Measurements from ENCODE around the gene TMEM132D.

TMEM132D gene

DNA sequence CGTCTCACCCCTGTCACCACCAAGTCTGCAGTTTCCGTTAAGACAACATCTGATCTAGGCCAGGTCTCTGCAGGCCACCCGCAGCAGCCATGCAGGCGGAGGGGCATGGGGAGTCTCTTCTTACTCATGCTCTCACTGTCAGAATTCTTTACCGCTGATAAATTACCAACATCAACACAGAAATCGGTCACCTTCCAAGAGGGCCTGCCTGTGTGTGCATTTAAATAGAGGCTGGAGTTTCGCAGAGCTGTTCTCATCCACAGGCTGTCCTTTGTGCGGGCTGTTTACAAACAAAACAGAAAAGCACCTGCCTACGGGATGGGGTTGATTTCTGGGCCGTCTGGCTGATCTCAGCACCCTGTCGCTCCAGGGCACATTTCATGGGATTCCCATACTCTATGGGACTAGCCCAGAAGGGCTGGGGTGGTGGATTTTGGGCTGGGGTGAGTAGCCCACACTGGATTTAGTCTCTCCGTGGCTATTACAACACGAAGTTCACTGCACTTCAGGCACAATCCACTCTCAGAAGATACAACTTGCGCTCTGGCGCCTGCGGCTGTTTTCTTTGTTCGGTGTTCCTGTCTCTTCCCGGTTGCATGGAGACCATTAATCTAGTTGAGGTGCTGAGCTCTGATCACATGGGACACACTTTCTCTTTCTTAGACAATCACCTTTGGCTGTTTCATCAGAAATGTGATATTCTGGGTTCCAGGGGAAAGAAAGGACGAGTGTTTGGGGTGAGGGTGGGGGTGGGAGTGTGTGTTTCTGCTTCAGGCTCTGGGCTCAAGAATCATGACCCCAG is 719.5 kb downstream of the TMEM132D start:
- DNase-seq: no peak
- Histone ChIP-seq H2BK5ac (ENCODE audit: low read depth, low read length, poor library complexity, severe bottlenecking) (no peak overlapping the region), H3K23ac (ENCODE audit: low read length in 2 of 2) (no peak overlapping the region), H3K27ac (ENCODE audit: low read length, poor library complexity, severe bottlenecking) (no peak overlapping the region), H3K4ac (ENCODE audit: low read depth in 1 of 2, low read length in 2 of 2) (no peak overlapping the region), H3K4me2 (ENCODE audit: low read length, poor library complexity, severe bottlenecking) (no peak overlapping the region), H2AK5ac (ENCODE audit: low read length, severe bottlenecking) (no peak overlapping the region), H3K14ac (ENCODE audit: low read length in 2 of 2) (no peak overlapping the region), H2AFZ (ENCODE audit: low read depth, low read length) (no peak overlapping the region), H3K18ac (ENCODE audit: low read depth in 1 of 2, low read length in 2 of 2) (no peak overlapping the region), H2BK12ac (ENCODE audit: low read length in 2 of 2) (no peak overlapping the region), H4K8ac (ENCODE audit: low read length) (no peak overlapping the region), H3K27me3 (ENCODE audit: control insufficient read depth in 1 of 2, insufficient read depth in 1 of 2, low read length in 2 of 2) (no peaks in the 10 kb centered on the region), H4K91ac (ENCODE audit: low read length) (no peak overlapping the region), H2BK120ac (ENCODE audit: low read depth, low read length) (no peak overlapping the region), H3K79me1 (replicated peaks; ENCODE audit: low read length, poor library complexity, severe bottlenecking) (no peaks in the 10 kb centered on the region), H3K9ac (ENCODE audit: low read length) (no peak overlapping the region), H2BK15ac (ENCODE audit: low read depth, poor library complexity, severe bottlenecking) (no peak overlapping the region), H3K4me1 (ENCODE audit: control insufficient read depth, insufficient read depth, low read depth, low read length) (no peaks in the 10 kb centered on the region), H3K4me3 (ENCODE audit: insufficient read depth in 1 of 2, low read depth in 1 of 2, low read length in 2 of 2) (no peak overlapping the region), H3K36me3 (ENCODE audit: control insufficient read depth in 1 of 2, insufficient read depth in 2 of 2, low read depth in 1 of 2, low read length in 2 of 2) (no peaks in the 10 kb centered on the region), H3K9me3 (ENCODE audit: control insufficient read depth, low read length) (peaks cover 18% of the 10 kb centered on the region)
- 70% methylated on average over 18 of the region's 19 CpGs for WGBS

DNA sequence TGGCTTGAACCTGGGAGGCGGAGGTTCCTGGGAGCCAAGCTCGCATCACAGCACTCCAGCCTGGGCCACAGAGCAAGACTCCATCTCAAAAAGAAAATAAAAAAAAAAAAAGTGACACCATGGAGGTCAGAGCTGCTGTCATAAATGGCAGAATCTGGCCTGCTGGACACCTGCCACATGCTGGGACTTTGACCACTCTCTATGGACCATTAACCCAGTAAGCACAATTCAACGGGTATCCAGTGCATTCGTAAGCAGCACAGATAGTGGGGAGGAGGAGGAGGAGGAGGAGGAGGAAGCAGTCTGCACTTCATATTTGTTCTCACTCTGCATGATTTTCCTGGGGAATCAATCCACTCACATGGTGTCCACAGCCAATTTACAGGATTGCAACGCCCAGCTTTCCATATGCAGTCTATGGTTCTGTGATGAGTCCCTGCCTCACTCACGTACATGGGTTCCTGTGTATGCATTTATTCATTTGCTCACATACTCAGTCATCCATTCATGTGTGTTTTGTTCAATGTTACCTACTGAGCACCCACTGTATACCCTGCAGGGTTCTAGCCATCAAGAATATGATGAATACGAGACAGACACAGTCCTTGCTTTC is 723.8 kb downstream of the TMEM132D start:
- Histone ChIP-seq H3K4me1 (ENCODE audit: control insufficient read depth, insufficient read depth, low read depth, low read length) (no peaks in the 10 kb centered on the region), H3K4me3 (ENCODE audit: insufficient read depth in 1 of 2, low read depth in 1 of 2, low read length in 2 of 2) (no peak overlapping the region), H3K27ac (ENCODE audit: low read length, poor library complexity, severe bottlenecking) (no peak overlapping the region), H2AK5ac (ENCODE audit: low read length, severe bottlenecking) (no peak overlapping the region), H2BK15ac (ENCODE audit: low read depth, poor library complexity, severe bottlenecking) (no peak overlapping the region), H2BK120ac (ENCODE audit: low read depth, low read length) (no peak overlapping the region), H3K4me2 (ENCODE audit: low read length, poor library complexity, severe bottlenecking) (no peak overlapping the region), H3K23ac (ENCODE audit: low read length in 2 of 2) (no peak overlapping the region), H3K9ac (ENCODE audit: low read length) (no peak overlapping the region), H3K36me3 (ENCODE audit: control insufficient read depth in 1 of 2, insufficient read depth in 2 of 2, low read depth in 1 of 2, low read length in 2 of 2) (no peaks in the 10 kb centered on the region), H4K8ac (ENCODE audit: low read length) (no peak overlapping the region), H3K4ac (ENCODE audit: low read depth in 1 of 2, low read length in 2 of 2) (no peak overlapping the region), H3K9me3 (ENCODE audit: control insufficient read depth, low read length) (peaks cover 35% of the 10 kb centered on the region), H4K91ac (ENCODE audit: low read length) (no peak overlapping the region), H3K79me1 (replicated peaks; ENCODE audit: low read length, poor library complexity, severe bottlenecking) (no peaks in the 10 kb centered on the region), H2BK12ac (ENCODE audit: low read length in 2 of 2) (no peak overlapping the region), H2BK5ac (ENCODE audit: low read depth, low read length, poor library complexity, severe bottlenecking) (no peak overlapping the region), H3K14ac (ENCODE audit: low read length in 2 of 2) (no peak overlapping the region), H3K18ac (ENCODE audit: low read depth in 1 of 2, low read length in 2 of 2) (no peak overlapping the region), H2AFZ (ENCODE audit: low read depth, low read length) (no peak overlapping the region), H3K27me3 (ENCODE audit: control insufficient read depth in 1 of 2, insufficient read depth in 1 of 2, low read length in 2 of 2) (no peaks in the 10 kb centered on the region)
- no peak for DNase-seq
- WGBS: 70% methylated on average over 5 of the region's 7 CpGs

DNA sequence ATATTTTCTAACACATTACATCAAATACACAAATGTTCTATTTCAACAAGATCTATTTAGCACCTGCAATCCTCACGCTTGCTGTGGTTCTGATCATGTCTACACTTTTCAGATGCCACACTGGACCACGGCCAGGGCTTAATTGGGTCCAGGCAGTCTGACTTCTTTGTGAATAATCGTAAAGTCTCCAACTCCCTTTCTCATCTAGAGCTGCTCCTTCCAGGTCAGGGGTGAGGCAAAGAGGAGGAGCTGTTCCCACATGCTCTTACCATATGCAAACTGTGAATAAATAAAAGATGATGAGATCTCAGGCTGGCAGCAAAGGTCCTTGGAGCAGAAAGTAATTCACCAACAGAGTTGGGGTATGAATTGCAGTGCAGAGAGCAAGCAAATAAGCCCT is 733.9 kb downstream of the TMEM132D start:
- Histone ChIP-seq H3K9ac (ENCODE audit: low read length) (no peak overlapping the region), H2BK5ac (ENCODE audit: low read depth, low read length, poor library complexity, severe bottlenecking) (no peak overlapping the region), H2BK12ac (ENCODE audit: low read length in 2 of 2) (no peak overlapping the region), H3K79me1 (replicated peaks; ENCODE audit: low read length, poor library complexity, severe bottlenecking) (no peaks in the 10 kb centered on the region), H3K4me1 (ENCODE audit: control insufficient read depth, insufficient read depth, low read depth, low read length) (no peaks in the 10 kb centered on the region), H4K91ac (ENCODE audit: low read length) (no peak overlapping the region), H3K27me3 (ENCODE audit: control insufficient read depth in 1 of 2, insufficient read depth in 1 of 2, low read length in 2 of 2) (no peaks in the 10 kb centered on the region), H2AFZ (ENCODE audit: low read depth, low read length) (no peak overlapping the region), H3K4me2 (ENCODE audit: low read length, poor library complexity, severe bottlenecking) (no peak overlapping the region), H3K9me3 (ENCODE audit: control insufficient read depth, low read length) (peaks cover 23% of the 10 kb centered on the region), H3K36me3 (ENCODE audit: control insufficient read depth in 1 of 2, insufficient read depth in 2 of 2, low read depth in 1 of 2, low read length in 2 of 2) (no peaks in the 10 kb centered on the region), H3K4ac (ENCODE audit: low read depth in 1 of 2, low read length in 2 of 2) (no peak overlapping the region), H3K27ac (ENCODE audit: low read length, poor library complexity, severe bottlenecking) (no peak overlapping the region), H2BK120ac (ENCODE audit: low read depth, low read length) (no peak overlapping the region), H3K4me3 (ENCODE audit: insufficient read depth in 1 of 2, low read depth in 1 of 2, low read length in 2 of 2) (no peak overlapping the region), H2AK5ac (ENCODE audit: low read length, severe bottlenecking) (no peak overlapping the region), H3K23ac (ENCODE audit: low read length in 2 of 2) (no peak overlapping the region), H2BK15ac (ENCODE audit: low read depth, poor library complexity, severe bottlenecking) (no peak overlapping the region), H3K14ac (ENCODE audit: low read length in 2 of 2) (no peak overlapping the region), H4K8ac (ENCODE audit: low read length) (no peak overlapping the region), H3K18ac (ENCODE audit: low read depth in 1 of 2, low read length in 2 of 2) (no peak overlapping the region)
- no peak for DNase-seq
- WGBS: 60% methylated on average over 2 of the region's 3 CpGs

DNA sequence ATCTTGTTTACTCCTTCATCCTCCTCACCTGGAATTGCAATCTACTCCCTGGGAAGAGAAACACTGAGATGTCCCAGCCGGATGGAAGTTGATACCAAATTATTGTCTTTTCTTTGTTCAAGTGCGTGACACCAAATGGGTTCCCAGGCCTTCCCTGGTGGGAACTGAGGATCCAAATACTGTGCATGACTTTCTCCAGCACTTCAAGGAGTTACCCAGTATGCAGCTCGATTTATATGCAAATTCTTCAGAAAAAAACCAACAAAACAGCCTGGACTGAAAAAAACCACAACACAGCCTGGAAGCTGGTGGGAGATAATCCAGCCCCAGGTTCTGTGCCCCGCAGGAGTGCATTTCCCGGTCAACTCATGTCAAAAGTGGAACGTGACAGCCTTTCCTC is 740.0 kb downstream of the TMEM132D start:
- H2AK5ac ChIP-seq (ENCODE audit: low read length, severe bottlenecking): no peak overlapping the region
- H3K18ac ChIP-seq (ENCODE audit: low read depth in 1 of 2, low read length in 2 of 2): no peak overlapping the region
- H2BK120ac ChIP-seq (ENCODE audit: low read depth, low read length): no peak overlapping the region
- peaks cover 25% of the 10 kb centered on the region for H3K9me3 ChIP-seq (ENCODE audit: control insufficient read depth, low read length)
- H4K91ac ChIP-seq (ENCODE audit: low read length): no peak overlapping the region
- H3K27me3 ChIP-seq (ENCODE audit: control insufficient read depth in 1 of 2, insufficient read depth in 1 of 2, low read length in 2 of 2): no peaks in the 10 kb centered on the region
- H3K27ac ChIP-seq (ENCODE audit: low read length, poor library complexity, severe bottlenecking): no peak overlapping the region
- H3K36me3 ChIP-seq (ENCODE audit: control insufficient read depth in 1 of 2, insufficient read depth in 2 of 2, low read depth in 1 of 2, low read length in 2 of 2): no peaks in the 10 kb centered on the region
- H4K8ac ChIP-seq (ENCODE audit: low read length): no peak overlapping the region
- H3K4me2 ChIP-seq (ENCODE audit: low read length, poor library complexity, severe bottlenecking): no peak overlapping the region
- H3K14ac ChIP-seq (ENCODE audit: low read length in 2 of 2): no peak overlapping the region
- no peak overlapping the region for H3K4ac ChIP-seq (ENCODE audit: low read depth in 1 of 2, low read length in 2 of 2)
- H3K4me1 ChIP-seq (ENCODE audit: control insufficient read depth, insufficient read depth, low read depth, low read length): no peaks in the 10 kb centered on the region
- H3K79me1 ChIP-seq (replicated peaks; ENCODE audit: low read length, poor library complexity, severe bottlenecking): no peaks in the 10 kb centered on the region
- no peak for DNase-seq
- no peak overlapping the region for H3K4me3 ChIP-seq (ENCODE audit: insufficient read depth in 1 of 2, low read depth in 1 of 2, low read length in 2 of 2)
- H3K9ac ChIP-seq (ENCODE audit: low read length): no peak overlapping the region
- no peak overlapping the region for H3K23ac ChIP-seq (ENCODE audit: low read length in 2 of 2)
- H2BK15ac ChIP-seq (ENCODE audit: low read depth, poor library complexity, severe bottlenecking): no peak overlapping the region
- no peak overlapping the region for H2BK5ac ChIP-seq (ENCODE audit: low read depth, low read length, poor library complexity, severe bottlenecking)
- 63% methylated on average over 6 of the region's 6 CpGs for WGBS
- H2AFZ ChIP-seq (ENCODE audit: low read depth, low read length): no peak overlapping the region
- H2BK12ac ChIP-seq (ENCODE audit: low read length in 2 of 2): no peak overlapping the region

Data from mesenchymal stem cell (in vitro differentiated cells and primary cell).